HG02884 (cell line): Measurements from ENCODE around the gene EXOC4.

ENCODE experiments used
- ATAC-seq: cut with Tn5 transposase; IDR thresholded peaks from one replicate; pipeline ENCODE4 v1.9.1; 2021; ENCODE audit warnings: mild to moderate bottlenecking, moderate library complexity; ENCODE audit not compliant: unreplicated experiment

The EXOC4 gene

GRCh38 chr7:133360201-133360600 lies 107.3 kb downstream of the EXOC4 start:
- no peak for ATAC-seq

DNA sequence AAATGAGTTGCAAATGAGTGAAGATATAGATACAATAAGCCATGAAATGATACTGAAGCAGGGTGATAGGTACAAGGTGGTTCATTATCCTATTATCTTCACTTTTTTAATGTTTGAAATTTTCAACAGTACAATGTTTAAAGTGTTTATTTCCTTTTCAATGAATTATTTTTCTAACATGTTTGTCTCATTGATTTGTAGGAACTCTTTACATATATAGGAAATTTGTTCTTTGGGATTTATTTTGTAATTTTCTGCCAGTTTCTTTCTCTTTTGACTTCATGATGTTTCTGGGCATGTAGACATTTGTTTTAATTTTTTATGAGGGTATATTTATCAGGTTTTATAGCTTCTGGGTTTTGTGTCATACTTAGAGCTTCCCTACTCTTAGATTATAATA lies 108.9 kb downstream of the EXOC4 start:
- ATAC-seq = no peak

DNA sequence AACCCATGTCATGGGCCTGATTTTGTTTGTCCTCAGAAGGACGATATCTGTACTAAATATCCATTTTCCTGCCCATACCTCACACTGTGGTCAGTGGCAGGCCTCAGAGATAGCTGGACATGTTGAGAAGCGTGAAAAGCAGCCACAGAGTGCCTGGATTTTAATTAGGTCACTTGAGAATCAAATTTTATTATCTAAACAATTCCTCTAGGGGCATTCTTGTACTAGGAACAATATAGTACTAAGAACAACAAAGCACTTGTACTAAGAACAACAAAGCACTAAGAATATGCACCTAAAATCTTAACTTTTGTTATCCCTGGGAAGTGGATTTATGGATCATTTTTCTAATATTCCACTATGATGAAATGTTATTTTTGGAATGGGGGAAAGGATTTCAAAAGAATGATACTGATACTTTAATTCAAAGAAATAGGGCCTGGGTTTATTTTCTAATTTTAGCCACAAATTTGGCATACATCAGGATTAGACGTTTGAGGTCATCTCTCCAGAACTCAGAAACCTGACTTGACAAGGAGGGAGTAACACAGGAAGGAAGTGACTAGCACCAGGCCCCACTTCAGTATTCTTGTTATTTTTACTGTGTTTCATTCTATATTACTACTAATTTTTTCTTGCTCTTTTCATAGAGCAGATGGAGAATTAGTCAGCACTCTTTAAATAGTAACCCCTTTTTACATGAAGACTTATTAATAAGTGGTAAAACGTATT lies 112.2 kb downstream of the EXOC4 start:
- ATAC-seq = no peak

- ATAC-seq = no peak
These were observed 113.0 kb downstream of the EXOC4 start for GRCh38 chr7:133365917-133366316.

DNA sequence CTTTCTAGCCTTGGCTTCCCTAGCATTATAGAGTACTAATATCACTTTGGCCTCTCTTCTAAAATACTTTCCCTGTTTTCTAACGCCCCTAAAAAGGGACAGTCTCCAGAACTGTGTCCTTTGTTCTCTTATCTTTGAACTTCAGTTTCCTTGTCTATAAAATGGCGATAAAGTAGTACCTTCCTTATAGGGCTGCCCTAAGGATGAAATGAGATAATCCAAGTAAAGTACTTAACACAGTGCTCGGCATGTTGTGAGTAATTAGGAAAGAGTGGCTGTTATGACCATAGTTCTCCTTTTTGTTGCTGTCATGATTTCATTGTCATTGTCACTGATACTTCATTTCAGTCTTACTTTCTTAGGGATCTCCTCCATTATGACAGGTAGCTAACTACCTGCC lies 114.7 kb downstream of the EXOC4 start:
- no peak for ATAC-seq

- no peak for ATAC-seq
These were observed 116.3 kb downstream of the EXOC4 start for GRCh38 chr7:133369130-133369529.

GRCh38 chr7:133371616-133372015 lies 118.7 kb downstream of the EXOC4 start:
- ATAC-seq = no peak

DNA sequence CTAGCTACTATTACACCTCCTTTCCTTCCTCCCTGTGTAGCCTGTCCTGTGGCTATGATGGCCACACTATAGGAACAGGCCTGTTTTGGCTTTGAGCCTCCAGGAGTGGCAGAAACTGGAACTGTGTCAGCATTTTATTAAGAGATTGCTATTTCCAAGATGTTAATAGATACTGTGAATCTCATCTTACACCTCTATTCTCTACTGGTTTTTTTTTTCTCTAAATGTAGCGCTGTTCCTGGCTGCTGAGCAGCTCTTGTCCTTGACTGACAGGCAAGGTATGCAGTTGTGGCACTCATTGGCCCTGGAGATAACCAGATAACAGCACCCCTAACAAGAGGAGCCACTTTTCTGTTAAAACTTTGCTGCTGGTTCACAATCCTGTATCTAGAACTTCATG lies 119.5 kb downstream of the EXOC4 start:
- ATAC-seq = no peak

GRCh38 chr7:133376514-133376913 lies 123.6 kb downstream of the EXOC4 start:
- no peak for ATAC-seq

DNA sequence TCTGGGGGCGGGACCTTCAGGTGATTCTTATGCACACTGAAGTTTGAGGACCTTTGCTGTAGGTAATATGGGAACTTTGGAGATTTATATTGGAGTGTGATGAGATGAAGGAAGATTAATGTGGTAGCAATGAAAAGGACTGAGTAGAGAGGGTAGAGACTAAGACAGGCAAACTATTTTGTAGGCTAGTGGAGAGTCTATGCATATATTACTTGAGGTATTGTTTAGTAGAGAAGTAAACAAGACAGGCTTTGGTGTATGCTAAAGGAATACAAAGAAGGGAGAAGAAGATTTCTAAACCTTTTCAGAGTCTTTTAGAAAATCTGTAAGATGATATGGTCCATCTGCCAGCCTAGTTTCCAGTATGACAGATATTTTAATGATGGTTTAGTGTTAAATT lies 129.1 kb downstream of the EXOC4 start:
- no peak for ATAC-seq

DNA sequence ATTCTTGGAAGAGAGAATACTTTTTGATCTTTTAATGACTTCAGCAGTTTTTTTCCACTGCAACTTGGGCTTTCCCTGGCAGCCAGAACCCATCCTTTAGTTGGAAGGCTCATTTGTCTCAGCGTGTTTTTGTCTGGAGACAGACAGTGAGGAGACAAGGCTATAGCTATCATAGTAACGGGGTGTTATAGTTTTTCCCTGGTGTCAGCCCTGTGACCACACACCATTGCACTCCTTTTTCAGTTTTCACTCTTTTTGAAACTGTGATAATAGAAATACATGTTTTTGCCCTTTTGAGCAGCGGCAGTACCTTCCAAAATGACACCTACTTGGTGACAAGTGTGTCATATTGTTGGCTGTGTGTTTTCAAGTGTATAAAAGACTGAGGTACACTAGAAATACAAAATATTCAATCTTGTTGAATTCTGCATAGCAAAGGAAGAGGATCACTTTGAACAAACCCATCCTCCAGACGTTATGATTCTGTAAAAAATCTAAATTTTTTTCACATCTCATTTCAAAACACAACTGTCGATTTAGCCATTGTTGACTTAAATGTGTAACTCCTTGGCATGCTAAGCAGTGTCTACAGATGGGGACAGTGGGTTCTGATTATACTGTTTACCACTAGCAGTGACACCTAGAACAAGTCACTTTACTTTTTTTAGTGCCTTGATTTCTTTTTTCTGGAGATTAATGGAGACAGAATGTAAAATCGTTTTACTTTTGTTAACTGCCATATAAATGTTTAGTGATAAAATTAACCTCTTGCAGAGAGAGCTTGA lies 130.1 kb downstream of the EXOC4 start:
- no peak for ATAC-seq

GRCh38 chr7:133386205-133386604 lies 133.3 kb downstream of the EXOC4 start:
- ATAC-seq = no peak

DNA sequence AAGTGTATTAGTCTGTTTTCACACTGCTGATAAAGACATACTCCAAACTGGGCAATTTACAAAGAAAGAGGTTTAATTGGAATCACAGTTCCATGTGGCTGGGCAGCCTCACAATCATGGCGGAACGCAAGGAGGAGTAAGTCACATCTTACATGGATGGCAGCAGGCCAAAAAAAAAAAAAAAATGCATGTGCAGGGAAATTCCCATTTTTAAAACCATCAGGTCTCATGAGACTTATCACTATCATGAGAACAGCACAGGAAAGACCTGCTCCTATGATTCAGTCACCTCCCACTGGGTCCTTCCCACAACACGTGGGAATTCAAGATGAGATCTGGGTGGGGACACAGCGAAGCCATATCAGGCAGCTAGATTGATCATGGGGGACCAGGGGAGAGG lies 136.8 kb downstream of the EXOC4 start:
- ATAC-seq = no peak

DNA sequence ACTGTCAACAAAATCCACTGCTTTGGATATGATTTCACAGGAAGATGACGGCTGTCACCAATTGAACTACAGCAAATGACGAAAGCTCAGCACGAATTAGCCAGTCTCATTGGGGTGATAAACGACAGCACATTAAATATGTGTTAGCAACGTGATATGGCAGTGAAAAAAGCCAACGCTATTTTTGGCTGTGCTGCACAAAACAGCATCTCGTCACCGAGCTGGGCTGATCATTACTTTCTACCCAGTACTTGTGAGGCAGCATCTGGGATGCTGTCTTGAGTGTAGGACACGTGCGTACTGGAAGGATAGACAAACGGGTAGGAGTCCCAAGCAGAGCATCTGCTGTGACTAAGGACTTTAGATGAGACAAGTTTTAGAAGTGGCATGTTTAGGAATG lies 138.3 kb downstream of the EXOC4 start:
- ATAC-seq = no peak

DNA sequence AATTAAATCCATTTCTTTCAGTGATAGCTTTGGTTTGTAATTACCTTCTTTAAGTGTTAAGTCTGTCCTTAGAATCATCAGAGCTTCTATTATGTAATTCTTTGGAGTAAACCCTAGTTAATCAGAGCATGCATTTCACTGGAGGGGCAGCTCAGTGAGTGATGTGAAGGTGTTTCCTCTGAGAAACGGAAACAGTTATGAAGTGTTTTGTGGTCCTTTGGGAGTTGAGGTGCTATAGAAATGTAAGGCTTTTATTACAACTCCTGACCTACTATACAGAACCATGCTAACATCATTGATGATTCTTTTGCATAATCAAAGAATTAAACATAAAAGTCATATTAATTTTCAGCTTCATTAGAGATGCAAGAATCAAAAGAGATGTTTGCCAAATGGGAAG lies 141.5 kb downstream of the EXOC4 start:
- no peak for ATAC-seq

DNA sequence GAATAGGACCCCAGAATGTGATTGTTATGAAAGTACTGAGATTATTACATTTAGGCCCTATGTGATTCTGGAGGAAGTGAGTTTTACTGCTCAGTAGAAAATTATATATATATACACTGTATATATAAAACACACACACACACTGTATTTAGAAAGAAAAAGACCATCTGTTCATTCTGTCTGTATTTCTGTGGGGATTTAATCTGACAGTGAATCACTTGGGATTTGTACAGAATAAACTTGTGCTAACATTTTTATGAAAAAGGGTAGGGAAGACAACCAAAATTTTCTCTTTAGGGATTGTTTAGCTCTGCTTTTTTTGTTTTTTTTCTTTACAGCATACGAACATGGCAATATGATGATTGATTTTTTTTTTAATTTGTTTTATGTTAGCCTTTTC lies 142.7 kb downstream of the EXOC4 start:
- no peak for ATAC-seq

DNA sequence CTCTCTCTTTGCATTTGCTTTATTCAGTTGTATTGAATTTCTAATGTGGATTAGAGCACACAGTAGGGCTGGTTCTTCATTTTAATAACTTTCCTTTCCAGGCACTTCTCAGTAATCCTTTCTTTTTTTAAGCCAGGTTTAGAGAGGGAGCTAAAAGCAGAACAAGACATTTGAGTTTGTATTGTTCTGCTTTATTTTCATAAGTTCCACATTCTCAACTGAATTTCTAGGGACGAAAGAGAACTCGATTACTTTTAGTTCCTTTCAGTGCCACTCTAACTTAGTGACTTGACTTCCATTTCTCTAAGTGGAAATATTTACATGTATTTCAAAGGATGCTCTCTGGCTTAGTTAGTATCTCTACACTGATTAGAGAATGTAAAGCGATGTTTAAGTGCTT lies 145.6 kb downstream of the EXOC4 start:
- no peak for ATAC-seq

DNA sequence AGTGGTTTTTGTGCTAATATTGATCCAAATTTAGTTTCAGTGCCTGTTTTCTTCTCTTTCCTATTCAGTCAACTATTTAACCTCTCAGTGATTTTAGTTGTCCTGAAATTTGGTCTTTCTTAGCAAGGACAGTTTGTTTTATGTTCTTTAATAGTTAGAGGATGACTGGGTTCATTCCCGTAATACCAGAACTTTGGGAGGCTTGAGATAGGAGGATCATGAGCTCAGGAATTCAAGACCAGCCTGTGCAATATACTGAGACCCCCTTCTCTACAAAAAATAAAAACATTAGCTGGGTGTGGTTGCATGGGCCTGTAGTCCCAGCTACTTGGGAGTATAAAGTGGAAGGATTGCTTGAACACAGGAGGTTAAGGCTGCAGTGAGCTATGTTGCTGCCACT lies 148.3 kb downstream of the EXOC4 start:
- no peak for ATAC-seq

GRCh38 chr7:133408212-133408611 lies 155.3 kb downstream of the EXOC4 start:
- ATAC-seq = no peak

GRCh38 chr7:133409421-133409820 lies 156.5 kb downstream of the EXOC4 start:
- no peak for ATAC-seq

DNA sequence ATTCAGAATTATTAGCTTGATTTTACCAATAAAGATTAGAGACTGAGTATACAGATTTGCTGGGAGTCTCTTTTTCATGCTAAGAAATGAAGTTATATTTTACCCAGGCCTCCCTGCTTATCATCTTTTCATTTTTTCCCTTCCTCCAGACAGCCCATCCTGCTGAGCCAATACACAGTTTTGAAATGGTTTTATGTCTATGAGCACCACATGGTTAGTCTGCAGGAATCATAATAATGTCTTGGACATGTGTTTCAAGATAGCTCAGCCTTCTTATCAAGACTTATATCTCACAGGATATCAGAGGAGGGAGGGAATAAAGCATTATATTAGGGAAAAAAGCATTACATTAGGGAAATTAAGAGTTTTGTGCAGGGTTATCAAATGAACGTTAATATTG lies 157.1 kb downstream of the EXOC4 start:
- no peak for ATAC-seq

GRCh38 chr7:133411395-133411794 lies 158.5 kb downstream of the EXOC4 start:
- ATAC-seq = no peak

GRCh38 chr7:133412942-133413341 lies 160.1 kb downstream of the EXOC4 start:
- no peak for ATAC-seq
